ENCODE results near the gene DNAJB12.

DNAJB12 gene

DNA sequence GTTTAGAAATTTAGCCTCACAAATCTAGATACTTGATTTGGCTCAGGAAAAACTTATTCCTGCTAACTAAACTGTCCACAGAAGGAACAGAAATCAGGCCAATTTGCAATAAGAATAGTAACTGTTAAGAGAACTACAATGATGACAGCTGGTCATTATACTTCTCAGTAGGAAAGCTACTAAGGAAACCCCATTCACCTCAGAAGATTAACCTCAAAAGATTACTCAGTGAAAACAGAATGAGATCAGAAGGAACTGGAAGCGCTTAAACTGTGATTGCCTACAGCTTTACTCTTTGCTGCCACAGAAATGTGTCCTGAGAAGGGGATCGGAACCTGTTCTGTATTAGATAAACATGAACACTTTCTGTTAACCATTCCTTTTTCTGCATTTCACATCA, 24.3 kb upstream of the DNAJB12 start:
- no peak overlapping the region for H3K4me2 ChIP-seq (ENCODE audit: low read depth, low read length, poor library complexity, severe bottlenecking)
- TF ChIP-seq CTCF (IDR thresholded peaks at IDR 0.05; ENCODE audit: insufficient read depth, low read length, poor library complexity, severe bottlenecking) (no peak), EZH2phosphoT487 (conservative IDR thresholded peaks at IDR 0.05; ENCODE audit: low read length) (no peak)

DNA sequence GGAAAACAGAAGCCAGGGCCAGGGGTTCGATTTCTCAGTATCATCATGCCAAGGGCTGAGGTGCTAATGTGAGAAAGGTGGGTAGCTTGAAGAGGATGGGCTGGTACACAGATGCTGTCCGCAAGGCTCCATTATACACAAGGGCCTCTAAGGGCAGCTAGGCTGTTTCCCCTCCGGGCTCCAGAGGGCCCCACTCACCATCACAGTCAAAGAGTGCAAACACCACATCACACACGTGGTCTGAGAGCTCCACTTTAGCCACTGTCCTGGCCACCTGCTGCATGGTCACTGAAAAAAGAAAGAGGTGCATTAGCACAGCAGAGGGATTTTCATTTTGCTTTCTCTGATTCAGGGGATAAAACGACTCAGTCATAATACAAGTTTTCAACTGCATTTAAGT, 20.9 kb upstream of the DNAJB12 start:
- Histone ChIP-seq H3K4me2 (ENCODE audit: low read depth, low read length, poor library complexity, severe bottlenecking) (no peak overlapping the region), H3K27me3 (ENCODE audit: low read length) (no peaks in the 10 kb centered on the region), H4K20me1 (ENCODE audit: low read depth, low read length) (no peaks in the 10 kb centered on the region), H3K27ac (ENCODE audit: low read depth, low read length) (no peak overlapping the region), H3K9ac (ENCODE audit: low read length) (no peak overlapping the region), H3K9me3 (ENCODE audit: insufficient read depth, low read length) (no peaks in the 10 kb centered on the region), H3K36me3 (ENCODE audit: low read length) (no peaks in the 10 kb centered on the region), H3K9me2 (replicated peaks; ENCODE audit: insufficient read depth, low read length) (no peaks in the 10 kb centered on the region), H3F3A (ENCODE audit: insufficient read depth) (no peaks in the 10 kb centered on the region), H3K4me3 (ENCODE audit: insufficient read depth, low read length, poor library complexity, severe bottlenecking) (no peak overlapping the region), H3K79me2 (ENCODE audit: insufficient read depth, low read length) (no peaks in the 10 kb centered on the region), H2AFZ (ENCODE audit: low read depth, low read length, severe bottlenecking) (no peak overlapping the region)
- TF ChIP-seq EZH2phosphoT487 (conservative IDR thresholded peaks at IDR 0.05; ENCODE audit: low read length) (no peak), CTCF (IDR thresholded peaks at IDR 0.05; ENCODE audit: insufficient read depth, low read length, poor library complexity, severe bottlenecking) (no peak)

More for the DNA sequence above, 24.3 kb upstream of the DNAJB12 start:
- H3K36me3 ChIP-seq (ENCODE audit: low read length) = no peaks in the 10 kb centered on the region
- H2AFZ ChIP-seq (ENCODE audit: low read depth, low read length, severe bottlenecking) = no peak overlapping the region
- H3K27ac ChIP-seq (ENCODE audit: low read depth, low read length) = no peak overlapping the region
- no peaks in the 10 kb centered on the region for H3K27me3 ChIP-seq (ENCODE audit: low read length)
- H3K4me3 ChIP-seq (ENCODE audit: insufficient read depth, low read length, poor library complexity, severe bottlenecking) = no peak overlapping the region
- H3K9me3 ChIP-seq (ENCODE audit: insufficient read depth, low read length) = no peaks in the 10 kb centered on the region
- H3K9me2 ChIP-seq (replicated peaks; ENCODE audit: insufficient read depth, low read length) = no peaks in the 10 kb centered on the region
- no peaks in the 10 kb centered on the region for H3F3A ChIP-seq (ENCODE audit: insufficient read depth)
- H4K20me1 ChIP-seq (ENCODE audit: low read depth, low read length) = no peaks in the 10 kb centered on the region
- no peaks in the 10 kb centered on the region for H3K79me2 ChIP-seq (ENCODE audit: insufficient read depth, low read length)
- H3K9ac ChIP-seq (ENCODE audit: low read length) = no peak overlapping the region

- no peak for TF ChIP-seq EZH2phosphoT487 (conservative IDR thresholded peaks at IDR 0.05; ENCODE audit: low read length)
- no peak for TF ChIP-seq CTCF (IDR thresholded peaks at IDR 0.05; ENCODE audit: insufficient read depth, low read length, poor library complexity, severe bottlenecking)
- no peaks in the 10 kb centered on the region for H3K79me2 ChIP-seq (ENCODE audit: insufficient read depth, low read length)
- no peaks in the 10 kb centered on the region for H3F3A ChIP-seq (ENCODE audit: insufficient read depth)
- no peaks in the 10 kb centered on the region for H3K9me2 ChIP-seq (replicated peaks; ENCODE audit: insufficient read depth, low read length)
- no peak overlapping the region for H3K4me2 ChIP-seq (ENCODE audit: low read depth, low read length, poor library complexity, severe bottlenecking)
- no peaks in the 10 kb centered on the region for H3K36me3 ChIP-seq (ENCODE audit: low read length)
- H3K9ac ChIP-seq (ENCODE audit: low read length) = no peak overlapping the region
- H3K4me3 ChIP-seq (ENCODE audit: insufficient read depth, low read length, poor library complexity, severe bottlenecking) = no peak overlapping the region
- H3K27me3 ChIP-seq (ENCODE audit: low read length) = no peaks in the 10 kb centered on the region
- H3K9me3 ChIP-seq (ENCODE audit: insufficient read depth, low read length) = no peaks in the 10 kb centered on the region
- no peak overlapping the region for H3K27ac ChIP-seq (ENCODE audit: low read depth, low read length)
- H4K20me1 ChIP-seq (ENCODE audit: low read depth, low read length) = no peaks in the 10 kb centered on the region
- no peak overlapping the region for H2AFZ ChIP-seq (ENCODE audit: low read depth, low read length, severe bottlenecking)
Measured at GRCh38 chr10:72375173-72375572, 20.5 kb upstream of the DNAJB12 start.
